Activated CD8-positive, alpha-beta T cell treated with anti-CD3 and anti-CD28 coated beads for 36 hours (primary cell): Measurements from ENCODE around the gene PSMD11. TPM values are rescaled to one million over a fixed set of nuclear protein-coding genes. Genes with fewer than 3 reads are reported as not detected.

Experiments used
- ATAC-seq: fragments of 200-7000 bp; cut with Tn5 transposase; one replicate; pipeline ENCODE4 v1.10.0; 2021; ENCODE audit warnings: mild to moderate bottlenecking, moderate library complexity
- CTCF ChIA-PET: fragments of 350-600 bp; sonication (Branson Sonifier 250); formaldehyde crosslinking; loops from one replicate; lab custom pipeline; 2021; ENCODE audit warnings: antibody characterized with exemption; lab: Charles Lee
- POLR2A ChIA-PET: fragments of 350-600 bp; sonication (Branson Sonifier 250); formaldehyde crosslinking; loops from one replicate; lab custom pipeline; 2021; ENCODE audit warnings: antibody characterized with exemption; lab: Charles Lee
- DNase-seq: peaks from one replicate; pipeline ENCODE4 v3.0.0-alpha.2; 2020
- H3K27ac Mint-ChIP-seq: one replicate; pipeline ENCODE4 v1.8.0; 2021; ENCODE audit warnings: mild to moderate bottlenecking, mixed read lengths
- H3K27me3 Mint-ChIP-seq: one replicate; pipeline ENCODE4 v1.8.0; 2021; ENCODE audit warnings: mixed read lengths
- H3K36me3 Mint-ChIP-seq: one replicate; pipeline ENCODE4 v1.8.0; 2021; ENCODE audit warnings: low read depth, mixed read lengths
- H3K4me1 Mint-ChIP-seq: one replicate; pipeline ENCODE4 v1.8.0; 2021; ENCODE audit warnings: low read depth, mixed read lengths
- H3K4me3 Mint-ChIP-seq: one replicate; pipeline ENCODE4 v1.8.0; 2021; ENCODE audit warnings: mild to moderate bottlenecking, moderate library complexity, mixed read lengths
- H3K9me3 Mint-ChIP-seq: one replicate; pipeline ENCODE4 v1.8.0; 2021; ENCODE audit warnings: mixed read lengths
- CTCF ChIP-seq: fragments of 200-600 bp; IDR thresholded peaks from one replicate; pipeline ENCODE4 v1.8.0; 2022; ENCODE audit warnings: antibody characterized with exemption, mild to moderate bottlenecking
- intact Hi-C: fragments of 100-400 bp; cut with micrococcal nuclease; formaldehyde crosslinking; loops from one replicate; pipeline ENCODE4 v1.10.0; 2022
- total RNA-seq, 2 experiments: library from RNA; stranded (reverse); gene quantifications; one replicate each; pipeline ENCODE4 v1.2.3, GENCODE V29; 2021

PSMD11 gene
- total RNA-seq, 2 experiments from 2014 or later: 119 to 130 TPM

GRCh38 chr17:32494621-32495358 is 50.5 kb downstream of the PSMD11 start:
- no peaks in the 10 kb centered on the region for H3K27me3 Mint-ChIP-seq
- CTCF ChIA-PET: interaction anchor here (1.0 kb wide), 1 partner anchor 11 kb away, joined by 5 read pairs; no protein-coding TSS in a partner anchor
- peaks cover 7% of the 10 kb centered on the region for H3K36me3 Mint-ChIP-seq
- POLR2A ChIA-PET: interaction anchor here (0.9 to 1.9 kb wide), 5 partner anchors 8 to 47 kb away, joined by 3 to 4 read pairs (median 3); partner anchors contain the start of gene CDK5R1
- H3K4me1 Mint-ChIP-seq: peaks cover 45% of the 10 kb centered on the region
- no peak for DNase-seq
- intact Hi-C loops: no loop called here
- TF ChIP-seq CTCF: no peak
- no peak overlapping the region for H3K4me3 Mint-ChIP-seq
- no peaks in the 10 kb centered on the region for H3K9me3 Mint-ChIP-seq
- H3K27ac Mint-ChIP-seq: no peak overlapping the region
- no peak for ATAC-seq

GRCh38 chr17:32495359-32496231 is 51.3 kb downstream of the PSMD11 start:
- ATAC-seq (peak; percentile 48), DNase-seq (peak; percentile 59)
- no peak overlapping the region for H3K4me3 Mint-ChIP-seq
- peaks cover 39% of the 10 kb centered on the region for H3K4me1 Mint-ChIP-seq
- intact Hi-C loops: no loop called here
- ChIA-PET CTCF (interaction anchor here (0.9 to 1.0 kb wide), 2 partner anchors 9 to 12 kb away, joined by 4 to 5 read pairs; no protein-coding TSS in a partner anchor), POLR2A (interaction anchor here (0.5 to 1.9 kb wide), 5 partner anchors 8 to 46 kb away, joined by 3 to 4 read pairs (median 3); partner anchors contain the start of gene CDK5R1)
- peaks cover under 1% of the 10 kb centered on the region for H3K36me3 Mint-ChIP-seq
- H3K27me3 Mint-ChIP-seq: no peaks in the 10 kb centered on the region
- no peak overlapping the region for H3K27ac Mint-ChIP-seq
- TF ChIP-seq CTCF: no peak
- H3K9me3 Mint-ChIP-seq: no peaks in the 10 kb centered on the region

GRCh38 chr17:32496395-32497073 is 52.2 kb downstream of the PSMD11 start:
- Mint-ChIP-seq H3K4me1 (peaks cover 35% of the 10 kb centered on the region), H3K27me3 (no peaks in the 10 kb centered on the region), H3K27ac (no peak overlapping the region), H3K36me3 (no peaks in the 10 kb centered on the region), H3K4me3 (no peak overlapping the region), H3K9me3 (no peaks in the 10 kb centered on the region)
- ATAC-seq (no peak), DNase-seq (no peak)
- POLR2A ChIA-PET: interaction anchor here (1.2 to 1.9 kb wide), 2 partner anchors 9 to 17 kb away, joined by 3 to 4 read pairs; partner anchors contain the start of gene CDK5R1
- CTCF ChIA-PET: no interaction called here
- TF ChIP-seq CTCF: no peak
- intact Hi-C loops: no loop called here

- intact Hi-C loops: no loop called here
- no peak overlapping the region for H3K27ac Mint-ChIP-seq
- peaks cover 35% of the 10 kb centered on the region for H3K4me1 Mint-ChIP-seq
- no peak overlapping the region for H3K4me3 Mint-ChIP-seq
- ChIA-PET POLR2A (interaction anchor here (2.4 kb wide), 1 partner anchor 10 kb away, joined by 7 read pairs; the partner anchor contains the start of gene CDK5R1), CTCF (no interaction called here)
- ATAC-seq (no peak), DNase-seq (no peak)
- no peaks in the 10 kb centered on the region for H3K27me3 Mint-ChIP-seq
- TF ChIP-seq CTCF: no peak
- no peaks in the 10 kb centered on the region for H3K9me3 Mint-ChIP-seq
- H3K36me3 Mint-ChIP-seq: no peaks in the 10 kb centered on the region
Observed at GRCh38 chr17:32497431-32498205, 53.3 kb downstream of the PSMD11 start.
